ENCODE measurements around the gene STAT5B.
"Not testable (repeated sequence)": the region's sequence is repeated elsewhere in the genome, so short reads cannot be mapped to it uniquely, and the experiment has no call there.

The STAT5B gene

GRCh38 chr17:42266462-42266861 is 9.7 kb downstream of the STAT5B start:
- no peak for DNase-seq

- not testable (repeated sequence) for DNase-seq
Observed at GRCh38 chr17:42264366-42264765, 11.8 kb downstream of the STAT5B start.

- no peak for DNase-seq
Observed at GRCh38 chr17:42260318-42260717, 15.9 kb downstream of the STAT5B start.

- no peak for DNase-seq
Observed at GRCh38 chr17:42255445-42255844, 20.7 kb downstream of the STAT5B start.

GRCh38 chr17:42253578-42253977 is 22.6 kb downstream of the STAT5B start:
- DNase-seq: no peak

- no peak for DNase-seq
Observed at GRCh38 chr17:42252597-42253550, 23.3 kb downstream of the STAT5B start.

GRCh38 chr17:42251115-42251514 is 25.1 kb downstream of the STAT5B start:
- no peak for DNase-seq

- DNase-seq: no peak
Observed at GRCh38 chr17:42249681-42250446, 26.3 kb downstream of the STAT5B start.

- peak; percentile 81 for DNase-seq
Observed at GRCh38 chr17:42248351-42249179, 27.6 kb downstream of the STAT5B start.

GRCh38 chr17:42247734-42248133 is 28.5 kb downstream of the STAT5B start:
- no peak for DNase-seq

GRCh38 chr17:42246515-42246914 is 29.7 kb downstream of the STAT5B start:
- DNase-seq: no peak

GRCh38 chr17:42245183-42245582 is 31.0 kb downstream of the STAT5B start:
- DNase-seq: not testable (repeated sequence)

- DNase-seq: not testable (repeated sequence)
Observed at GRCh38 chr17:42244116-42244515, 32.1 kb downstream of the STAT5B start.

- no peak for DNase-seq
Observed at GRCh38 chr17:42243493-42243982, 32.7 kb downstream of the STAT5B start.

GRCh38 chr17:42241871-42242270 is 34.3 kb downstream of the STAT5B start:
- no peak for DNase-seq

GRCh38 chr17:42240863-42241262 is 35.3 kb downstream of the STAT5B start:
- DNase-seq: not testable (repeated sequence)

- DNase-seq: no peak
Observed at GRCh38 chr17:42240201-42240600, 36.0 kb downstream of the STAT5B start.

GRCh38 chr17:42239576-42239975 is 36.6 kb downstream of the STAT5B start:
- not testable (repeated sequence) for DNase-seq

GRCh38 chr17:42236760-42237159 is 39.4 kb downstream of the STAT5B start:
- DNase-seq: no peak

GRCh38 chr17:42233994-42234393 is 42.2 kb downstream of the STAT5B start:
- DNase-seq: no peak

GRCh38 chr17:42233156-42233555 is 43.0 kb downstream of the STAT5B start:
- DNase-seq: no peak

- no peak for DNase-seq
Observed at GRCh38 chr17:42230225-42230624, 46.0 kb downstream of the STAT5B start.
